Adrenal gland (tissue), 5 donors: ENCODE measurements around the gene TBC1D14.

Source experiments
- POLR2A ChIP-seq, 2 donors: fragments of 450-650 bp; IDR thresholded peaks; one replicate each; pipeline ENCODE4 v1.6.1; 2017; ENCODE audit warnings: antibody characterized with exemption in 2 of 2, mild to moderate bottlenecking in 2 of 2, moderate library complexity in 1 of 2
- TF ChIP-seq, protein P1 (sequence below), 6 experiments: fragments of 450-650 bp in 4 of 6; fragments of 200-600 bp in 2 of 6; sonication (generic) in 1 of 6; IDR thresholded peaks; 1 replicate in 5 of 6; 2 replicates in 1 of 6; pipeline versions ENCODE4 v1.5.1 to v1.8.0; 2016 to 2021; ENCODE audit warnings: antibody characterized with exemption in 6 of 6, mild to moderate bottlenecking in 2 of 6, moderate library complexity in 1 of 6
- donor health status: DM: no; HTN: no; CAD: no.

- TF ChIP-seq, protein P1, sequence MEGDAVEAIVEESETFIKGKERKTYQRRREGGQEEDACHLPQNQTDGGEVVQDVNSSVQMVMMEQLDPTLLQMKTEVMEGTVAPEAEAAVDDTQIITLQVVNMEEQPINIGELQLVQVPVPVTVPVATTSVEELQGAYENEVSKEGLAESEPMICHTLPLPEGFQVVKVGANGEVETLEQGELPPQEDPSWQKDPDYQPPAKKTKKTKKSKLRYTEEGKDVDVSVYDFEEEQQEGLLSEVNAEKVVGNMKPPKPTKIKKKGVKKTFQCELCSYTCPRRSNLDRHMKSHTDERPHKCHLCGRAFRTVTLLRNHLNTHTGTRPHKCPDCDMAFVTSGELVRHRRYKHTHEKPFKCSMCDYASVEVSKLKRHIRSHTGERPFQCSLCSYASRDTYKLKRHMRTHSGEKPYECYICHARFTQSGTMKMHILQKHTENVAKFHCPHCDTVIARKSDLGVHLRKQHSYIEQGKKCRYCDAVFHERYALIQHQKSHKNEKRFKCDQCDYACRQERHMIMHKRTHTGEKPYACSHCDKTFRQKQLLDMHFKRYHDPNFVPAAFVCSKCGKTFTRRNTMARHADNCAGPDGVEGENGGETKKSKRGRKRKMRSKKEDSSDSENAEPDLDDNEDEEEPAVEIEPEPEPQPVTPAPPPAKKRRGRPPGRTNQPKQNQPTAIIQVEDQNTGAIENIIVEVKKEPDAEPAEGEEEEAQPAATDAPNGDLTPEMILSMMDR (IDR thresholded peaks at IDR 0.05): no peak
- no peak for TF ChIP-seq POLR2A (IDR thresholded peaks at IDR 0.05)
Observed at GRCh38 chr4:7075962-7076695, 166.5 kb downstream of the TBC1D14 start.
